HFF-Myc (cell line): ENCODE results near the gene FBN2.

Source experiments
- DNase-seq: peaks from one replicate; pipeline ENCODE4 v3.0.0-alpha.2; 2011; ENCODE audit warnings: low read depth; ENCODE audit errors: extremely low read depth
- H3K4me3 ChIP-seq: replicated peaks from 2 replicates; pipeline ENCODE4 v1.5.1; 2011; ENCODE audit warnings: low read depth, mild to moderate bottlenecking, control low read depth, low read length
- TF ChIP-seq, protein P1 (sequence below): IDR thresholded peaks from 2 replicates; pipeline ENCODE4 v1.5.1; 2012; ENCODE audit warnings: mild to moderate bottlenecking, low read depth, low read length, control low read depth; ENCODE audit errors: missing control alignments

Gene FBN2

DNA sequence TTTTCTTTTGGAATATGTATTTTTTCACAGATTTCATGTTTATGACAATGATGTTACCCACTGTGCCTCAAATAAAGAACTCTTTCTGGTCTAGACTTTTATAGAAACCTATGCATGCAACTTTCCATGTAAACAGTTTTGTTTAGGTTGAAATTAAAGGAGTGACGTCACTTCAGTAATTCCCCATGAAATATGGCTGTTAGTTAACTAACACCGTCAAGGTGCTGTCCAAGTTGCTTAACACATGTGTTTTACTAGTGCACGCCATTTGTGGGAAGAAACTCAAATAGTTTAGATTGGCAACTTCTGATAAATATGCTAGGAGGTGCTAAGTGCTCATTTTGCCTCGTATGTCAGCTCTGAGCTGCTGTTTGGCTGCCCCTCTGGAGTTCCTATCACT lies 102.2 kb downstream of the FBN2 start:
- no peak overlapping the region for H3K4me3 ChIP-seq
- DNase-seq: no peak
- TF ChIP-seq, protein P1, sequence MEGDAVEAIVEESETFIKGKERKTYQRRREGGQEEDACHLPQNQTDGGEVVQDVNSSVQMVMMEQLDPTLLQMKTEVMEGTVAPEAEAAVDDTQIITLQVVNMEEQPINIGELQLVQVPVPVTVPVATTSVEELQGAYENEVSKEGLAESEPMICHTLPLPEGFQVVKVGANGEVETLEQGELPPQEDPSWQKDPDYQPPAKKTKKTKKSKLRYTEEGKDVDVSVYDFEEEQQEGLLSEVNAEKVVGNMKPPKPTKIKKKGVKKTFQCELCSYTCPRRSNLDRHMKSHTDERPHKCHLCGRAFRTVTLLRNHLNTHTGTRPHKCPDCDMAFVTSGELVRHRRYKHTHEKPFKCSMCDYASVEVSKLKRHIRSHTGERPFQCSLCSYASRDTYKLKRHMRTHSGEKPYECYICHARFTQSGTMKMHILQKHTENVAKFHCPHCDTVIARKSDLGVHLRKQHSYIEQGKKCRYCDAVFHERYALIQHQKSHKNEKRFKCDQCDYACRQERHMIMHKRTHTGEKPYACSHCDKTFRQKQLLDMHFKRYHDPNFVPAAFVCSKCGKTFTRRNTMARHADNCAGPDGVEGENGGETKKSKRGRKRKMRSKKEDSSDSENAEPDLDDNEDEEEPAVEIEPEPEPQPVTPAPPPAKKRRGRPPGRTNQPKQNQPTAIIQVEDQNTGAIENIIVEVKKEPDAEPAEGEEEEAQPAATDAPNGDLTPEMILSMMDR: no peak

DNA sequence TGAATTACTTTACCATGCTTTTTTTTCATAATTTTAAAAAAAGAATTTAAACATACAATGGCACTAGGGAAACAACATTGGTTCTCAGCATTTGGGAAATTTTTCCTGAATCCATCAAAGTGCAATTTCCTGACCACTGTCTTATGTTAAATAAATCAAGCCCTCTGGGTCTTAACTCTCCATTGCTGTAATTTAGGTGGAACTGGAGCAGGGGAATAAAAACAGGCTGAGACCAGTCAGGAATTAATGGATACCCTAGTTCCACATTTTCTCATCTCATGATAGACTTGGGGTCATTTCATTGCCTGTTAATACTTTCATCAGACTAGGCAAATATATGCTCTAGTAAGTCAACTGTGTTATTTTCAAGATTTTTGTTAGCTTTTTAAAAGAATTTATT lies 103.1 kb downstream of the FBN2 start:
- no peak overlapping the region for H3K4me3 ChIP-seq
- no peak for DNase-seq
- TF ChIP-seq, protein P1: no peak

DNA sequence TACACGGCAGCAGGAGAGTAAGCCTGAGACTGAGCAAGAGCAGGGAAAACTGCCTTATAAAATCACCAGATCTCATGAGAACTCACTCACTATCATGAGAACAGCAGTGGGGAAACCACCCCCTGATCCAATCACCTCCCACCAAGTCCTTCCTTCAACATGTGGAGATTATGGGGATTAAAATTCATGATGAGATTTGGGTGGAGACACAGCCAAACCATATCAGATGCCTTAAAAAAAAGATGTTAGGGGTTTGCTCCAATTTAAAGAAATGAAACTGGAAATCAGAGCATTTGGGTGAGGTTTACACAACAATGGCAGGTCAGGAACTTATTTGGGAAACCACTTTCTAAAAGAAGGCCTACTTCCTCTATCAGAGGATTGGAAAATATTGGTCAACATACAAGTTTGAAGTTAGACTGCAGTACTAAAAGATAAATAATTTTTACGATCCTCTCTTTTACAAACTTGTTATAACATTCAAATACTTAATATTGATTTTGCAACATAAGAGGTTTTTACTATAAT lies 105.1 kb downstream of the FBN2 start:
- no peak overlapping the region for H3K4me3 ChIP-seq

DNA sequence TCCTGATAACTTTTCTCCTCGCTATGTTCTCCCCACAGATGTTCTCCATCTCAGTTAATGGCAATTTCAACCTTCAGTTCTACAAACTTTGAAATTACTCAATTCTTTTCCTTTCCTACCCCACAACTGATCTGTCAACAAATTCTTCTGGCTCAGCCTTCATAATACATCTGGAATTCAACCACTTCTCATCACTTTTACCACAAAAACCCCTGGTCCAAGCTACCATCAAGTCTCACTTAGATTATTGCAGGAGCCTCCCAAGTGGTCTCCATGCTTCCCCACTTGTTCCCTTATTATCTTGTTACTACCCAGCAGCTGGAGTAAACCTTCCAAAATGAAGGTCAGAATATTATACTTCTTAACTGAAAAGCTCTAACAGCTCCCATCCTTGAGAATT lies 110.1 kb downstream of the FBN2 start:
- TF ChIP-seq, protein P1: no peak
- DNase-seq: no peak

More for the DNA sequence above, 105.1 kb downstream of the FBN2 start:
- no peak for DNase-seq
- TF ChIP-seq, protein P1: no peak

DNA sequence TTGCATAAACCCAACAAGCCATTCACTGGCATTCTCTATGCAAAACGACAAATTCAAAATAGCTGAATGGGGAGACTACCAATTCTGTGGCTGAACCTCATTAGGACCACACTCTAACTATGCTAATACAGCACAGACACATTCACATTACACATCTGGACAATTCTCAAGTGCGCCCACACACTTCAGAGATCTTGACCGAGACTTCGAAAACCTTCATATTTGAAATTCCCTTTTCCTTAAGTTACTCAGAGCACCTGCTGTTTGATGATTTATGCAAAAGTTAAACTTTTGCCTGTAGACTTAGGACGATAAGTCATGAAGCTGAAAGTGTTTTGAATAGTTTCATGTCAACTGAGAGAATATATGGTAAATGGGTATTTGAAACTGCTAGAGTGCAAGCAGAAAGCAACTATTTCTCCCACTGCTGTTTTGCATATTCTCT lies 111.9 kb downstream of the FBN2 start:
- DNase-seq: no peak
- no peak overlapping the region for H3K4me3 ChIP-seq
- TF ChIP-seq, protein P1: no peak

More for the DNA sequence above, 110.1 kb downstream of the FBN2 start:
- no peak overlapping the region for H3K4me3 ChIP-seq

DNA sequence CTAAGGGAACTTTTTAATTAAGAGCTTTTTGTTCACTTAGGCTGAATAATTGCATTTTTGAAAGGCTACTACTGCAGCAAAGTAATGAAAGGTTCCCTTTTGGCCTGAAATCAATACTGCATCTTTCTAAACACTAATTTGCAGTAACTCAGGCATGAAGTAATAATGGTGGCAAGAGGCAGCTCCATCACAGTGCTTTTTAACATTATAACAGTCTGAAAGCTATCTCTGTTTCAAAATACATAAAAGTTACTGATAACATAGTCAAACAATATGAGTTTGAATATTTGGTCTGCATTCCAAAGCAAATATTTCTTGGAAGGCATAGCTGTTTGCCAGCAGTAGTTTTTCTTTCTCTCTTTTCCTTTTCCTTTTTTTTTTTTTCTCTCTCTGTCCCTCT lies 113.4 kb downstream of the FBN2 start:
- no peak overlapping the region for H3K4me3 ChIP-seq
- no peak for DNase-seq
- TF ChIP-seq, protein P1: no peak

DNA sequence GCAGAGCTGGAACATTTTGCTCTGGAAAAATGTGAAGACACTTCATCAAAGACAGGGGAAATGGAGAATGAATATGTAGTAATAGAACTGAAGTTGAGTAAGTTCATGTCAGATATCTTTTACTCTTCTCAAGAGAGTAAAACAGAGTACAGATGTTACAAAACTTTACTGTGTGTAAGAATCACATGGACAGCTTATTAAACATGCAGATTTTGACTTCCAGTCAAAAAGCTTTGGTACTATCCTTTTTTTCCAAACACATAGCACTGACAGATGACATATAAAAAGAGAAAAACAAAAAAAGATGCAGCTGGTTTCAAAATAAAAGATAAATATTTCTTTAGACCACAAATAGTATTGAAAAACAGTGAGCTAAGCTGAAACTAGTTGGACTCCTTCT lies 115.4 kb downstream of the FBN2 start:
- no peak overlapping the region for H3K4me3 ChIP-seq
- DNase-seq: no peak
- TF ChIP-seq, protein P1: no peak
